Body of pancreas (tissue), 4 donors: ENCODE results near the gene KLHL8. TPM values are rescaled to one million over a fixed set of nuclear protein-coding genes. Genes with fewer than 3 reads are reported as not detected.
"Not testable (repeated sequence)": the region's sequence is repeated elsewhere in the genome, so short reads cannot be mapped to it uniquely, and the experiment has no call there.

Experiments used
- ATAC-seq: fragments of 150-250 bp; one replicate; pipeline ENCODE4 v1.9.1; 2016
- DNase-seq, 4 donors: peaks; one replicate each; pipeline ENCODE4 v3.0.0-alpha.2; 2019
- H3K27ac ChIP-seq, 4 donors: fragments of 200-600 bp; sonication (generic); 1 replicate in 3 of 4; 2 replicates in 1 of 4; pipeline versions ENCODE4 v1.5.1 to v1.6.1; 2016 to 2019; ENCODE audit warnings: mild to moderate bottlenecking in 1 of 4, mixed read lengths in 1 of 4, moderate library complexity in 1 of 4
- H3K27me3 ChIP-seq, 2 donors: fragments of 200-600 bp; sonication (generic); one replicate each; pipeline ENCODE4 v1.6.0; 2016; ENCODE audit warnings: mild to moderate bottlenecking in 1 of 2
- H3K36me3 ChIP-seq, 2 donors: fragments of 200-600 bp; sonication (generic); replicated peaks in 1 of 2; 2 replicates each; pipeline ENCODE4 v1.5.1; 2016; ENCODE audit warnings: low read depth in 2 of 2; ENCODE audit not compliant: insufficient read depth in 1 of 2
- H3K4me1 ChIP-seq: fragments of 200-600 bp; sonication (generic); one replicate; pipeline ENCODE4 v1.6.0; 2016
- H3K4me3 ChIP-seq, 2 donors: fragments of 200-600 bp; sonication (generic); 1 replicate in 1 of 2; 2 replicates in 1 of 2; pipeline ENCODE4 v1.5.1; 2016 to 2019
- H3K9me3 ChIP-seq, 3 donors: fragments of 200-600 bp; sonication (generic); 1 replicate in 2 of 3; 2 replicates in 1 of 3; pipeline ENCODE4 v1.5.1; 2016
- POLR2A ChIP-seq, 3 donors: fragments of 450-650 bp; IDR thresholded peaks; one replicate each; pipeline ENCODE4 v1.6.1; 2016; ENCODE audit warnings: antibody characterized with exemption in 3 of 3, mild to moderate bottlenecking in 2 of 3
- WGBS, 2 donors: methylation state at CpG; one replicate each; pipeline ENCODE4 v1.1.5; 2017; 5-methylcytosine and 5-hydroxymethylcytosine counted together
- intact Hi-C: fragments of 100-400 bp; cut with DNase I; formaldehyde crosslinking; loops from one replicate; pipeline ENCODE4 v1.15.1; 2023
- total RNA-seq, 2 donors: library from RNA; depleted of rRNA; stranded (reverse); fragments of >200 nt; gene quantifications; one replicate each; pipeline ENCODE4 v1.1.0, GENCODE V29; 2016
- TF ChIP-seq, protein P1 (sequence below), 7 experiments: fragments of 450-650 bp in 4 of 7; fragments of 200-600 bp in 3 of 7; sonication (generic) in 3 of 7; IDR thresholded peaks; one replicate each; pipeline ENCODE4 v1.5.1; 2016 to 2019; ENCODE audit warnings: antibody characterized with exemption in 7 of 7

Gene KLHL8
- total RNA-seq, 2 donors from 2014 or later = 4.4 to 9.9 TPM

DNA sequence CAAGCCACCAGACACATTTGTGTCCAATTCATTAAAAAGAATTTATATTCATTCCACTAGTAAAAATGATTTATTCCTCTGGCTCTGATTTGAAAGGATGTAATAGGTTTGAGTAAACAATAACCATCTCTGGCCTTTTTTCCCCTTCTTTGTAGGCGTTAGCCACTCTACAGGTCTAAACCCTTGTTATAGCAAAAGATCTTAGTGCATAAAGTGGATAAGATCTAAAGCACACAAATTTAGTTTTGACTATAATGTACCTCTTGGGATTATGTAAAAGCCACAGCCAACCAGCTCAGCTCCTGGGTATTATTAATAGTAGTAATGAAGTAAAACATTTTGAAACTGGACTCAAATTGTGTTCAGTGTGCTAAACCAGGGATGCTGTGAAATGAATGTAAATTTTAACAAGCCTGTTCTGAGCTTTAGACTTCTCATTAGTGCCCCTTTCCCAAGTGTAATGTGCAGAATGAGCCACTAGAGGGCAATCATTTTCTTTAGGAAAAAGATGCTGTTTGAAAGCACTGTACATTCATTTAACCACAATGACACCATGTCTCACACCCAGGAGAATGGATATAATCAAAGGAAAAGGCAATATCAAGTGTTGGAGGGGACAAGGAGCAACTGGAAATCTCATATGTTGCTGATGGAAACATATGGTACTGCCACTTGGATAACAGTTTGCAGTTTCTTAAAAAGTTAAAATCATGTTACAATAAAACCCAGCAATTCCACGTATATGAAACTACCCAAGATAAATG is 69.7 kb downstream of the KLHL8 start:
- no peak for TF ChIP-seq POLR2A (IDR thresholded peaks at IDR 0.05)
- TF ChIP-seq, protein P1, sequence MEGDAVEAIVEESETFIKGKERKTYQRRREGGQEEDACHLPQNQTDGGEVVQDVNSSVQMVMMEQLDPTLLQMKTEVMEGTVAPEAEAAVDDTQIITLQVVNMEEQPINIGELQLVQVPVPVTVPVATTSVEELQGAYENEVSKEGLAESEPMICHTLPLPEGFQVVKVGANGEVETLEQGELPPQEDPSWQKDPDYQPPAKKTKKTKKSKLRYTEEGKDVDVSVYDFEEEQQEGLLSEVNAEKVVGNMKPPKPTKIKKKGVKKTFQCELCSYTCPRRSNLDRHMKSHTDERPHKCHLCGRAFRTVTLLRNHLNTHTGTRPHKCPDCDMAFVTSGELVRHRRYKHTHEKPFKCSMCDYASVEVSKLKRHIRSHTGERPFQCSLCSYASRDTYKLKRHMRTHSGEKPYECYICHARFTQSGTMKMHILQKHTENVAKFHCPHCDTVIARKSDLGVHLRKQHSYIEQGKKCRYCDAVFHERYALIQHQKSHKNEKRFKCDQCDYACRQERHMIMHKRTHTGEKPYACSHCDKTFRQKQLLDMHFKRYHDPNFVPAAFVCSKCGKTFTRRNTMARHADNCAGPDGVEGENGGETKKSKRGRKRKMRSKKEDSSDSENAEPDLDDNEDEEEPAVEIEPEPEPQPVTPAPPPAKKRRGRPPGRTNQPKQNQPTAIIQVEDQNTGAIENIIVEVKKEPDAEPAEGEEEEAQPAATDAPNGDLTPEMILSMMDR (IDR thresholded peaks at IDR 0.05) = peak; percentile 77 to 95 (median 82)
- Histone ChIP-seq H3K36me3 (no peaks in the 10 kb centered on the region), H3K27me3 (no peaks in the 10 kb centered on the region), H3K4me1 (peaks cover 6% of the 10 kb centered on the region), H3K4me3 (no peak overlapping the region), H3K9me3 (no peaks in the 10 kb centered on the region), H3K27ac (no peak overlapping the region)
- ATAC-seq (peak; percentile 77), DNase-seq (peak; percentile 49 to 73 (median 60))
- intact Hi-C loops = loop anchor here (5.0 kb wide), 1 partner anchor 82 kb away; no protein-coding TSS in a partner anchor
- 18% methylated on average over 2 of the region's 2 CpGs for WGBS, 2 donors

DNA sequence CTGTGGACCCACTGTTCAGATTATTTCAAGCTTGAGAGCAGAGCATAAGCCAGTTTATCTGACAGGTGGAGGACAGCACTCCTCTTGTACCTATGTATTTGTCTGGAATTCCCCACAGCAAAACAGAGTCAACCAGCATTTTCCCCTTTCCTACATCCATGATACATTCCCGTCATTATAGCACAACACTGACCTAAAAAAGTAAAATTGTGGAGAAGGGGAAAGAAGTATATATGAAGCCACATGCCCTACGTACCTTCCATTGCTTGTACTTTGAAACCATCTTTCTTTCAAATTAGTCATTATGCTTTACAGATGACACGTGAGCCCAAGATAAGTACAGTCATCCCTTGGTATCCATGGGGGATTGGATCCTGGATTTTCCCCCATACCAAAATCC is 73.3 kb downstream of the KLHL8 start:
- Histone ChIP-seq H3K9me3 (no peaks in the 10 kb centered on the region), H3K4me1 (peaks cover under 1% of the 10 kb centered on the region), H3K4me3 (no peak overlapping the region), H3K27ac (no peak overlapping the region), H3K27me3 (no peaks in the 10 kb centered on the region), H3K36me3 (no peaks in the 10 kb centered on the region)
- WGBS, 2 donors = 85 to 89% methylated on average over 3 of the region's 3 CpGs
- DNase-seq (no peak), ATAC-seq (no peak)
- TF ChIP-seq, protein P1 (IDR thresholded peaks at IDR 0.05) = no peak
- TF ChIP-seq POLR2A (IDR thresholded peaks at IDR 0.05) = no peak
- intact Hi-C loops = no loop called here

DNA sequence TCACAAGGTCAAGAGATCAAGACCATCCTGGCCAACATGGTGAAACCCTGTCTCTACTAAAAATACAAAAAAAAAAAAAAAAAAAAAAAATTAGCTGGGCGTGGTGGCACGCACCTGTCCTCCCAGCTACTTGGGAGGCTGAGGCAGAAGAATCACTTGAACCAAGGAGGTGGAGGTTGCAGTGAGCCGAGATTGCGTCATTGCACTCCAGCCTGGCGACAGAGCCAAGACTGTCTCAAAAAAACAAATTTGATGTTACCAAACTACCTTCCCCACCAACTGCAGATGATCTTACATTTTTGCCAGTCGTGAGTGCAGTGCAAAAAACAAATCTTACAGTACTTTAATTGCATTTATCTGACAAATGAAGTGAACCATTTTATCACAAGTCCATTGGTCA is 74.5 kb downstream of the KLHL8 start:
- not testable (repeated sequence) for ATAC-seq

DNA sequence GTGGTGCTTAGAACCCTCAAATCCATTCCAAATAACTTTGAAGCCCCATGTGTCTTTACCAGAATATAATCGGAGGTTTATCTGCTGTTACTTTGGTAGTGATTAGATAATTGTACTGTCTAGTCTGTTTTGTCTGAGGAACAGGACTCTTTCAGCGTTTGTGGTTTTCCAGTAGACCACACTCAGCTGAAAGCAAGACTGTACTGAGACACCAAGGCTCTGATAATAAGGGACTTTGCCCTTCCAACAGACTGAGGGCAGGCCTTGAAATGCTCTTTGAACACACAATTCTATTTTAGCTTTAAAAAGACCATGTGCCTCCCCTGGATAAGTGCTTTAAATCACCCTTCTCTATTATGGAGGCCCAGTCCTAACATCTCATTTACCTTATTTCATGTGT is 76.1 kb downstream of the KLHL8 start:
- H3K9me3 ChIP-seq = no peaks in the 10 kb centered on the region
- H3K27me3 ChIP-seq = no peaks in the 10 kb centered on the region
- WGBS, 2 donors = 30 to 41% methylated on average over 2 of the region's 2 CpGs
- no peaks in the 10 kb centered on the region for H3K36me3 ChIP-seq
- TF ChIP-seq, protein P1 (IDR thresholded peaks at IDR 0.05) = no peak
- no peak for TF ChIP-seq POLR2A (IDR thresholded peaks at IDR 0.05)
- intact Hi-C loops = no loop called here
- DNase-seq (no peak), ATAC-seq (no peak)
- H3K27ac ChIP-seq = no peak overlapping the region
- H3K4me1 ChIP-seq = no peaks in the 10 kb centered on the region
- H3K4me3 ChIP-seq = no peak overlapping the region

More for the DNA sequence above, 74.5 kb downstream of the KLHL8 start:
- H3K4me3 ChIP-seq, H3K27ac ChIP-seq, H3K36me3 ChIP-seq, H3K27me3 ChIP-seq, H3K4me1 ChIP-seq, H3K9me3 ChIP-seq, intact Hi-C loops, DNase-seq: not testable (repeated sequence)
- 92 to 98% methylated on average over 6 of the region's 6 CpGs for WGBS, 2 donors

DNA sequence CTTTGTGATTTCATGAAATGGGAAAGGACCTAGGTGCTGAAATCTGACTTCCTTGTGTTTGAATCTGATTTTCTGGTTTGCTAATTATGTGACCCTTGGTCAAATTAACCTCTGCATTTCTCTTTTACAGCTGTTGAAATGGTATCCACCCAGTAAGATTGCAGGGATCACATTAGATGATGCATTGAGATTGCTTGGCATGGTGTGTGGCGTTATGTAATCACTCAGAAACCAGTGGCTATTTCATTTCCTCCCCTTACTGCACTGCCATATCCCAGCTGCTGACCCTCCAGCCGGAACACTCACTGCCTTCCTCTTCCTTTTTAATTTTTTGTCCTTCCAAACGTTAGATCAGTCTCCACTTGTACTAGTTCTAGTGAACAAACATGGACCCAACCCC is 79.0 kb downstream of the KLHL8 start:
- no peak for TF ChIP-seq POLR2A (IDR thresholded peaks at IDR 0.05)
- TF ChIP-seq, protein P1 (IDR thresholded peaks at IDR 0.05) = no peak
- no peak for DNase-seq
- intact Hi-C loops = no loop called here
- Histone ChIP-seq H3K4me1 (no peaks in the 10 kb centered on the region), H3K36me3 (peaks cover 0 to 2% of the 10 kb centered on the region in 2 donors), H3K27me3 (no peaks in the 10 kb centered on the region), H3K4me3 (no peak overlapping the region), H3K9me3 (no peaks in the 10 kb centered on the region), H3K27ac (no peak overlapping the region)
- no peak for ATAC-seq
- 68 to 69% methylated on average over 3 of the region's 3 CpGs for WGBS, 2 donors
